PFSK-1 (cell line): ENCODE data around the gene SLFN13.
A peak's percentile ranks its signal among the peaks of the same experiment; 100 is the strongest.

Experiments
- FOXP2 ChIP-seq: optimal IDR thresholded peaks from 2 replicates; pipeline ENCODE3; 2011; ENCODE audit warnings: borderline replicate concordance, control low read depth, inconsistent platforms; ENCODE audit not compliant: insufficient read depth; ENCODE audit errors: extremely low read length, extremely low read depth
- POLR2AphosphoS5 ChIP-seq: IDR thresholded peaks from 2 replicates; pipeline ENCODE4 v1.6.1; 2012; ENCODE audit warnings: low read depth, mild to moderate bottlenecking, control low read depth, low read length, moderate library complexity
- REST ChIP-seq, 2 experiments: IDR thresholded peaks; 2 replicates each; pipeline versions ENCODE4 v1.6.1 to v1.8.0; 2011 to 2012; ENCODE audit warnings: low read depth in 2 of 2, low read length in 2 of 2, control low read depth in 1 of 2, inconsistent platforms in 1 of 2, mild to moderate bottlenecking in 1 of 2, moderate library complexity in 1 of 2; ENCODE audit not compliant: insufficient read depth in 1 of 2
- SIN3A ChIP-seq: IDR thresholded peaks from 2 replicates; pipeline ENCODE4 v1.6.1; 2012; ENCODE audit warnings: mild to moderate bottlenecking, low read length, moderate library complexity, borderline replicate concordance; ENCODE audit not compliant: insufficient read depth
- TAF1 ChIP-seq: IDR thresholded peaks from 2 replicates; pipeline ENCODE4 v1.6.1; 2012; ENCODE audit warnings: low read length, control low read depth, borderline replicate concordance; ENCODE audit not compliant: insufficient read depth

Gene SLFN13

GRCh38 chr17:35432176-35433074 is 16.1 kb downstream of the SLFN13 start, which contains the start of gene SLFN12:
SLFN12 (minus strand) TSS chr17:35432500; CDS start chr17:35423028, 9,472 bp downstream.
- TF ChIP-seq REST (IDR thresholded peaks at IDR 0.05; ENCODE audit: insufficient read depth in 1 of 2, low read depth in 2 of 2, low read length in 2 of 2) (no peak), FOXP2 (no peak), POLR2AphosphoS5 (peak; percentile 93), SIN3A (0 out of 2 replicates have a peak, but pooled peaks have one; percentile 21), TAF1 (peak; percentile 74; the same call in 1 of the 2 replicates)

DNA sequence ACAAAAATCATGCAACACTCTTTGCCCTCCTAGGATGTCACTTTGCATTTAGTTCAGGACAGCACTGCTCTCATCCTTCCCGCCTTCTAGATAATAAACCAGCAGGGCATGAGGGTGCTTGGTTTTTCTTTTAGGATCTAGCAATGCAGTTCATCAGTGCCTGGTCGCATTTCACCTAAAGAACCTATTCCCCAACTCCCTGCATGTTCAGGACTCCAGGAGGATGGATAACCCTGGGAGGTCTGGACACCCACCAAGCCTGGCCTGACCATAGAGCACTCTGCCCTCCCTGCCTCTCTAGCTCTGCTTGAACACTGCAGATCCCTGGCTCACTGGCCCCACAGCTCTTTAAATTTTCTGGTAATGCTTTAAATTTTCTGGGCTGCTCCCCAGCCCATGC is 18.9 kb downstream of the SLFN13 start:
- TF ChIP-seq SIN3A (no peak), FOXP2 (no peak), POLR2AphosphoS5 (no peak), TAF1 (no peak), REST (IDR thresholded peaks at IDR 0.05; ENCODE audit: insufficient read depth in 1 of 2, low read depth in 2 of 2, low read length in 2 of 2) (no peak)

- TF ChIP-seq POLR2AphosphoS5 (no peak), FOXP2 (no peak), SIN3A (no peak), REST (IDR thresholded peaks at IDR 0.05; ENCODE audit: insufficient read depth in 1 of 2, low read depth in 2 of 2, low read length in 2 of 2) (no peak), TAF1 (no peak)
These were observed 20.3 kb downstream of the SLFN13 start for GRCh38 chr17:35428229-35428628.

GRCh38 chr17:35423761-35424160 is 24.8 kb downstream of the SLFN13 start:
- TF ChIP-seq FOXP2 = no peak
- TF ChIP-seq SIN3A = no peak
- TF ChIP-seq REST (IDR thresholded peaks at IDR 0.05; ENCODE audit: insufficient read depth in 1 of 2, low read depth in 2 of 2, low read length in 2 of 2) = no peak
- no peak for TF ChIP-seq POLR2AphosphoS5
- TF ChIP-seq TAF1 = no peak

GRCh38 chr17:35416659-35417058 is 31.9 kb downstream of the SLFN13 start:
- TF ChIP-seq POLR2AphosphoS5 (no peak), SIN3A (no peak), REST (IDR thresholded peaks at IDR 0.05; ENCODE audit: insufficient read depth in 1 of 2, low read depth in 2 of 2, low read length in 2 of 2) (no peak), TAF1 (no peak), FOXP2 (no peak)
